Colonic mucosa (tissue), 4 donors: ENCODE data around the gene GRHL1. TPM values are rescaled to one million over a fixed set of nuclear protein-coding genes. Genes with fewer than 3 reads are reported as not detected.
A peak's percentile ranks its signal among the peaks of the same experiment; 100 is the strongest.

Experiments used
- DNase-seq: peaks from one replicate; pipeline ENCODE4 v3.0.0-alpha.2; 2020
- H3K27ac ChIP-seq: fragments of 200-600 bp; one replicate; pipeline ENCODE4 v1.8.0; 2021
- H3K27me3 ChIP-seq: fragments of 200-600 bp; one replicate; pipeline ENCODE4 v1.8.0; 2021
- H3K36me3 ChIP-seq: fragments of 200-600 bp; one replicate; pipeline ENCODE4 v1.8.0; 2021
- H3K4me1 ChIP-seq: fragments of 200-600 bp; one replicate; pipeline ENCODE4 v1.8.0; 2021; ENCODE audit warnings: mild to moderate bottlenecking
- H3K4me3 ChIP-seq: fragments of 200-600 bp; one replicate; pipeline ENCODE4 v1.8.0; 2021
- H3K9ac ChIP-seq, 2 donors: one replicate each; pipeline ENCODE4 v1.7.0; 2013; ENCODE audit warnings: control low read depth in 2 of 2, low read depth in 2 of 2, low read length in 2 of 2
- H3K9me3 ChIP-seq: fragments of 200-600 bp; one replicate; pipeline ENCODE4 v1.8.0; 2021
- intact Hi-C: fragments of 100-400 bp; cut with DNase I; formaldehyde crosslinking; loops from one replicate; pipeline ENCODE4 v1.14.1; 2022
- total RNA-seq, 2 donors: library from RNA; stranded (reverse); fragmentation: NEBNext Ultra II Directional in 1 of 2; extraction: Animal tissue kit (Norgen Biotek cat#: 25700) in 1 of 2; gene quantifications; one replicate each; pipeline ENCODE4 v1.2.1, GENCODE V29; 2021
- TF ChIP-seq, protein P1 (sequence below): fragments of 200-600 bp; IDR thresholded peaks from one replicate; pipeline ENCODE4 v1.8.0; 2022; ENCODE audit warnings: antibody characterized with exemption, mild to moderate bottlenecking
- donor health status: healthy.
- donor health status: DM: no; HTN: no; CAD: no.
- donor health status: DM: no; HTN: no; CAD: no.

Gene GRHL1
- total RNA-seq, 2 donors from 2014 or later: 1.6 to 1.9 TPM

DNA sequence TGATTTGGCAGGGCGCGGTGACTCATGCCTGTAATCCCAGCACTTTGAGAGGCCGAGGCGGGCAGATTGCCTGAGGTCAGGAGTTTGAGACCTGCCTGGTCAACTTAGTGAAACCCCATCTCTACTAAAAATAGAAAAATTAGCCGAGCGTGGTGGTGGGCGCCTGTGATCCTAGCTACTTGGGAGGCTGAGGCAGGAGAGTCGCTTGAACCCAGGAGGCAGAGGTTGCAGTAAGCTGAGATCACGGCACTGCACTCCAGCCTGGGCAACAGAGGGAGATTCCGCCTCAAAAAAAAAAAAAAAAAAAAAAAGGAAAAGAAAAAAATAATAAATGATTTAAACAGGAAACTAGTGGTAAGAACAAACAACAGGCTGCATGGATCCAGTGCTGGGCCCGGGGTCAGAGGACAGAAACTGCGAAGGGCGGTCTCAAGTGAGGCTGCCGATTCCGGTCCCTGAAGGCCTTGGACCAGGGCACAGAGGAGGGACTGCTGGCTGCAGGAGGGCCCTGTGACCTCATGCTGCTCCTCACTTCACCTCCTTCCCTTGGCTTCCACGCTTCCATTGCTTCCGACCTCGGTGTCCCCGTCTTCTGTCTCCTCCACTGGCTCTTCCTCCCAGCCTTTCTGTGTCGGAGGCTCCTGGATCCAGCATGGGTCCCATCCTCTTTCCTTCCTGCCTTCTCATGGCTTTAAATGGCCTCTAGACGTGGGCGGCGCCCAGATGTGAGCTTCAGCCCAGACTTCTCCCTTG, 2.1 kb upstream of the GRHL1 start:
- intact Hi-C loops: no loop called here
- H3K36me3 ChIP-seq: no peaks in the 10 kb centered on the region
- H3K9me3 ChIP-seq: no peaks in the 10 kb centered on the region
- H3K27ac ChIP-seq: no peak overlapping the region
- no peak for DNase-seq
- TF ChIP-seq, protein P1, sequence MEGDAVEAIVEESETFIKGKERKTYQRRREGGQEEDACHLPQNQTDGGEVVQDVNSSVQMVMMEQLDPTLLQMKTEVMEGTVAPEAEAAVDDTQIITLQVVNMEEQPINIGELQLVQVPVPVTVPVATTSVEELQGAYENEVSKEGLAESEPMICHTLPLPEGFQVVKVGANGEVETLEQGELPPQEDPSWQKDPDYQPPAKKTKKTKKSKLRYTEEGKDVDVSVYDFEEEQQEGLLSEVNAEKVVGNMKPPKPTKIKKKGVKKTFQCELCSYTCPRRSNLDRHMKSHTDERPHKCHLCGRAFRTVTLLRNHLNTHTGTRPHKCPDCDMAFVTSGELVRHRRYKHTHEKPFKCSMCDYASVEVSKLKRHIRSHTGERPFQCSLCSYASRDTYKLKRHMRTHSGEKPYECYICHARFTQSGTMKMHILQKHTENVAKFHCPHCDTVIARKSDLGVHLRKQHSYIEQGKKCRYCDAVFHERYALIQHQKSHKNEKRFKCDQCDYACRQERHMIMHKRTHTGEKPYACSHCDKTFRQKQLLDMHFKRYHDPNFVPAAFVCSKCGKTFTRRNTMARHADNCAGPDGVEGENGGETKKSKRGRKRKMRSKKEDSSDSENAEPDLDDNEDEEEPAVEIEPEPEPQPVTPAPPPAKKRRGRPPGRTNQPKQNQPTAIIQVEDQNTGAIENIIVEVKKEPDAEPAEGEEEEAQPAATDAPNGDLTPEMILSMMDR: no peak
- H3K4me3 ChIP-seq: no peak overlapping the region
- no peaks in the 10 kb centered on the region for H3K4me1 ChIP-seq
- H3K9ac ChIP-seq: no peak overlapping the region
- H3K27me3 ChIP-seq: no peaks in the 10 kb centered on the region

DNA sequence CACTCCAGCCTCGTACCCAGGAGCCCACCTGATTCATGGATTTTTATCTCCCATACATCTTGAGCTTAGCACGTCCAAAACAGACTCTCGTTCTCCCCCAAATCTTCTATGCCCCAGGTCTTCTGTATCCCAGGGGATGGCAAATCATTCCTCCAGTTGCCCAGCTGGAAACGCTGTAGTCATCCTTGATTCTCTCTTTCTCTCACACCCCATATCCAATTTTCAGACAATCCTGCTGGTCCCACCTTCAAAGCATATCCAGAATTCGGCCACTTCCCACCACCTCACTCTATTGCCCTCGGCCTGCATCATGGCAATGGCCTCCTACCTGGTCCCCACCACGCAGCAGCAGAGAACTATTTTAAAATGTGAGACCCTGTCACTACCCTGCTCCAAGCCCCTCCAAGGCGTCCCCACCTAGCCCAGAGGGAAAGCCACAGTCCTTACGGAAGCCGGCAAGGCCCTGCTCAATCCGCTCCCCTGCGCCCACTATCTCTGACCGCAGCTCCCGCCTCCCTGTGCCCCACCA, 1.4 kb upstream of the GRHL1 start:
- Histone ChIP-seq H3K27ac (no peak overlapping the region), H3K36me3 (no peaks in the 10 kb centered on the region), H3K9me3 (no peaks in the 10 kb centered on the region), H3K4me1 (no peaks in the 10 kb centered on the region), H3K9ac (no peak overlapping the region), H3K4me3 (no peak overlapping the region), H3K27me3 (no peaks in the 10 kb centered on the region)
- intact Hi-C loops: loop anchor here (10.0 kb wide), 1 partner anchor 135 kb away; no protein-coding TSS in a partner anchor
- no peak for DNase-seq
- TF ChIP-seq, protein P1: no peak

GRCh38 chr2:9950521-9951271, 797 bp upstream of the GRHL1 start:
- intact Hi-C loops: loop anchor here (10.0 kb wide), 1 partner anchor 136 kb away; no protein-coding TSS in a partner anchor
- no peaks in the 10 kb centered on the region for H3K4me1 ChIP-seq
- peak overlapping the region; percentile 65 for H3K4me3 ChIP-seq
- no peaks in the 10 kb centered on the region for H3K27me3 ChIP-seq
- no peaks in the 10 kb centered on the region for H3K36me3 ChIP-seq
- TF ChIP-seq, protein P1: no peak
- H3K9me3 ChIP-seq: no peaks in the 10 kb centered on the region
- peak; percentile 32 for DNase-seq
- peak overlapping the region in 1 of 2 donors; percentile 61 for H3K9ac ChIP-seq
- H3K27ac ChIP-seq: no peak overlapping the region

DNA sequence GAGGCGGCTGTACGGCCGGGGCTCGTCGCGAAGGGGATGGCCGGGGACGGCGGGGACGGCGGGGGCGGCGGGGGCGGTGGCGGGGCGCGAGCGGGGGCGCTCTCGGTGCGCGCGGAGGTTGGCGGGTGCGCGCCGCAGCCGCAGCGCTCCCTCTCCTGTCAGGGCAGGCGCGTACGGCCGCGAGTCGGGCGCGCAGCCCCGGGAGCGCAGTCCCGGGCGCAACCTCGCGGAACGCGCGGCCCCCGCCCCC, 296 bp upstream of the GRHL1 start:
- no peaks in the 10 kb centered on the region for H3K27me3 ChIP-seq
- intact Hi-C loops: loop anchor here (10.0 kb wide), 1 partner anchor 136 kb away; no protein-coding TSS in a partner anchor
- no peaks in the 10 kb centered on the region for H3K36me3 ChIP-seq
- TF ChIP-seq, protein P1: no peak
- H3K27ac ChIP-seq: no peak overlapping the region
- no peaks in the 10 kb centered on the region for H3K9me3 ChIP-seq
- no peaks in the 10 kb centered on the region for H3K4me1 ChIP-seq
- no peak for DNase-seq
- peak overlapping the region in 1 of 2 donors; percentile 61 for H3K9ac ChIP-seq
- H3K4me3 ChIP-seq: peak overlapping the region; percentile 65

DNA sequence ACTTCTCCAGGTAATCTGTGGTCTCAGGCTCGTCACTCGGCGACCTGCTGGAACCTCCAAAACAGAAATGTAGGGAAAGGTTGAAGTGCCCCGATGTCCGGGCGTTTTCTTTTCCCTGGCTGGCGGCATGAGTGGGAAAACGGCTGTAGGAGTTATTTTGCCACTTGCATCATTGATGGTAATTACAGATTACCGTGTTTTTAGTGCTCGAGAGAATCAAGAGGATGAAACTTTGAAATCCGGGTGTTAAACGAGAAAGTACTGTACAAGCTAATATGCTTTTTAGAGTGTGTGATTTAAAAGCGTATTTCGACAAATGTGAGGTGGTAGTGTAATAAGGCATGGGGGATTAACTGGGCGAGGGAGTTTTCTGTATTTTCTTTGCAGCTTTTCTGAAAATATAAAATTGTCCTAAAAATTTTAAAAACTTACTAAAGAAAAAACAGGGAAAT, 819 bp downstream of the GRHL1 start:
- peak overlapping the region; percentile 60 for H3K4me3 ChIP-seq
- TF ChIP-seq, protein P1: no peak
- H3K4me1 ChIP-seq: no peaks in the 10 kb centered on the region
- H3K27me3 ChIP-seq: no peaks in the 10 kb centered on the region
- DNase-seq: no peak
- intact Hi-C loops: loop anchor here (10.0 kb wide), 1 partner anchor 138 kb away; no protein-coding TSS in a partner anchor
- H3K9me3 ChIP-seq: no peaks in the 10 kb centered on the region
- H3K9ac ChIP-seq: peak overlapping the region in 1 of 2 donors; percentile 58
- no peak overlapping the region for H3K27ac ChIP-seq
- H3K36me3 ChIP-seq: no peaks in the 10 kb centered on the region
